ENCODE data around the gene MARCHF6.
A peak's percentile ranks its signal among the peaks of the same experiment; 100 is the strongest.

MARCHF6 gene

GRCh38 chr5:10324518-10325370, 28.8 kb upstream of the MARCHF6 start (continued):
- TF ChIP-seq BCL11A (tag by site-specific recombination; IDR thresholded peaks at IDR 0.05; ENCODE audit: low read depth) (no peak), KLF8 (tag by site-specific recombination; IDR thresholded peaks at IDR 0.05) (no peak)

GRCh38 chr5:10328323-10328722, 25.2 kb upstream of the MARCHF6 start:
- Histone ChIP-seq H3K36me3 (ENCODE audit: control insufficient read depth in 2 of 2, insufficient read depth in 1 of 2, low read length in 2 of 2) (no peaks in the 10 kb centered on the region), H3K4me1 (ENCODE audit: control insufficient read depth, insufficient read depth, low read length) (peaks cover 10% of the 10 kb centered on the region), H3K27ac (ENCODE audit: extremely low read depth, low read depth, low read length) (no peak overlapping the region), H3K4me3 (ENCODE audit: low read depth, low read length) (no peak overlapping the region), H3K9me3 (ENCODE audit: control insufficient read depth, insufficient read depth, low read depth, low read length) (no peaks in the 10 kb centered on the region)
- ChIA-PET POLR2A (interaction anchor here (0.6 to 1.1 kb wide), 3 partner anchors 18 to 31 kb away, joined by 3 to 5 read pairs (median 4); partner anchors contain the start of gene MARCHF6), CTCF (interaction anchor here (0.6 to 0.7 kb wide), 4 partner anchors 23 to 302 kb away, joined by 3 to 4 read pairs (median 3); no protein-coding TSS in a partner anchor)
- TF ChIP-seq ZBTB8A (tag by site-specific recombination; IDR thresholded peaks at IDR 0.05) (no peak), PRDM1 (tag by site-specific recombination; IDR thresholded peaks at IDR 0.05) (peak; percentile 88), ZNF645 (tag by site-specific recombination; IDR thresholded peaks at IDR 0.05) (no peak), ZNF555 (tag by site-specific recombination; conservative IDR thresholded peaks at IDR 0.05) (no peak)

GRCh38 chr5:10329446-10329819, 24.1 kb upstream of the MARCHF6 start:
- TF ChIP-seq ZNF704 (tag by site-specific recombination; IDR thresholded peaks at IDR 0.05) (no peak), GLI4 (tag by site-specific recombination; IDR thresholded peaks at IDR 0.05) (no peak), ZNF416 (tag by site-specific recombination; IDR thresholded peaks at IDR 0.05) (no peak), FEZF1 (tag by site-specific recombination; IDR thresholded peaks at IDR 0.05) (no peak)
- H3K4me1 ChIP-seq (ENCODE audit: control insufficient read depth, insufficient read depth, low read length), result peaks cover 6% of the 10 kb centered on the region; the same call in 1 of the 2 replicates
- no peaks in the 10 kb centered on the region for H3K9me3 ChIP-seq (ENCODE audit: control insufficient read depth, insufficient read depth, low read depth, low read length)
- CTCF ChIA-PET, result interaction anchor here (0.6 to 0.8 kb wide), 2 partner anchors 11 to 35 kb away, joined by 3 to 5 read pairs; no protein-coding TSS in a partner anchor
- POLR2A ChIA-PET, result interaction anchor here (1.0 to 1.1 kb wide), 2 partner anchors 19 to 24 kb away, joined by 4 to 5 read pairs; partner anchors contain the start of gene MARCHF6
- H3K36me3 ChIP-seq (ENCODE audit: control insufficient read depth in 2 of 2, insufficient read depth in 1 of 2, low read length in 2 of 2), result no peaks in the 10 kb centered on the region
- no peak overlapping the region for H3K4me3 ChIP-seq (ENCODE audit: low read depth, low read length)
- no peak overlapping the region for H3K27ac ChIP-seq (ENCODE audit: extremely low read depth, low read depth, low read length)

- H3K36me3 ChIP-seq (ENCODE audit: control insufficient read depth in 2 of 2, insufficient read depth in 1 of 2, low read length in 2 of 2), result no peaks in the 10 kb centered on the region
- H3K4me1 ChIP-seq (ENCODE audit: control insufficient read depth, insufficient read depth, low read length), result peaks cover 6% of the 10 kb centered on the region; the same call in 1 of the 2 replicates
- ChIA-PET POLR2A (interaction anchor here (2.0 kb wide), 1 partner anchor 23 kb away, joined by 7 read pairs; the partner anchor contains the start of gene MARCHF6), CTCF (interaction anchor here (0.5 to 2.1 kb wide), 7 partner anchors 11 to 286 kb away, joined by 3 to 7 read pairs (median 4); no protein-coding TSS in a partner anchor)
- TF ChIP-seq ZNF214 (tag by site-specific recombination; IDR thresholded peaks at IDR 0.05; ENCODE audit: borderline replicate concordance) (no peak), ZNF837 (tag by site-specific recombination; IDR thresholded peaks at IDR 0.05) (no peak), ZNF501 (tag by site-specific recombination; IDR thresholded peaks at IDR 0.05) (no peak), ZNF398 (tag by site-specific recombination; IDR thresholded peaks at IDR 0.05) (no peak), FEZF1 (tag by site-specific recombination; IDR thresholded peaks at IDR 0.05) (no peak), ZNF223 (tag by site-specific recombination; IDR thresholded peaks at IDR 0.05) (no peak), ZBTB21 (tag by site-specific recombination; IDR thresholded peaks at IDR 0.05) (no peak), ZNF155 (tag by site-specific recombination; IDR thresholded peaks at IDR 0.05) (no peak), ZNF175 (tag by site-specific recombination; IDR thresholded peaks at IDR 0.05) (no peak), ZBTB17 (tag by site-specific recombination; IDR thresholded peaks at IDR 0.05) (no peak), ZNF791 (tag by site-specific recombination; IDR thresholded peaks at IDR 0.05) (no peak), ZNF621 (tag by site-specific recombination; IDR thresholded peaks at IDR 0.05) (no peak), ZNF561 (tag by site-specific recombination; IDR thresholded peaks at IDR 0.05; ENCODE audit: borderline replicate concordance) (no peak), ZNF623 (tag by site-specific recombination; IDR thresholded peaks at IDR 0.05) (no peak)
- no peak overlapping the region for H3K27ac ChIP-seq (ENCODE audit: extremely low read depth, low read depth, low read length)
- H3K9me3 ChIP-seq (ENCODE audit: control insufficient read depth, insufficient read depth, low read depth, low read length), result no peaks in the 10 kb centered on the region
- no peak overlapping the region for H3K4me3 ChIP-seq (ENCODE audit: low read depth, low read length)
These were observed 23.5 kb upstream of the MARCHF6 start for GRCh38 chr5:10329820-10330481.

Measured in HEK293 (cell line).